ENCODE results near the gene CTCFL.

The CTCFL gene

DNA sequence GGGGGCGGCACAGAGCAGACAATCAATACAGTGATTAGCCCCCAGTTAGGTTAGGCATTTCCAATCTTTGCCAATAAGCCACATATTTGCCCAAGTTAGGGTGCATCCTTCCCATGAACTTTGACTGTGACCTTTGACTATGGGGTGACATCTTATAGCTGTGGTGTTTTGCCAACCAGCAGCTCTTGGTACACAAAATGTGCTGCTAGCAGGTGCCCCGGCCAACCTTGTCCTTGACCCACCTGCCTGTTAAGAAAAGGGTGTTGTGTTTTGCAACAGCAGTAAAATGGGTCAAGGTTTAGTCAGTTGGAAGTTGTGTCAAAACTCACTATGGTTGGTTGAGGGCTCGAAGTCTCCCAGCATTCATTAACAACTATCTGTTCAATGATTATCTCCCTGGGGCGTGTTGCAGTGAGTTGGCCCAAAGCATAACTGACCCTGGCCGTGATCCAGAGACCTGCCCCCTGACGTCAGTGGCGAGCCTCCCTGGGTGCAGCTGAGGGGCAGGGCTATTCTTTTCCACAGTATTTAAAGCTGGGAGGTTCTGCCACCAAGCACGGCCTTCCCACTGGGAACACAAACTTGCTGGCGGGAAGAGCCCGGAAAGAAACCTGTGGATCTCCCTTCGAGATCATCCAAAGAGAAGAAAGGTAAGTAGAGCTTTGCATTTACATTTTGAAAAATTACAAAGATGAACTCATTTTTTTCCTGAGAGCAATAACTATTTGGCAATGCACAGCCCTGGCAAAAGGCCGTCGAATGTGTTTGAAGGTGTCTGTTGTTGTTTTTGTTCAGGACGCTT, 35.8 kb upstream of the CTCFL start, which contains the start of gene PCK1:
PCK1 (plus strand) TSS at position 557 of the 802 bp plus-strand sequence. CDS start 302 bp downstream, outside the sequence.
- no peak for DNase-seq (ENCODE audit: low read depth)

GRCh38 chr20:57559658-57560553, 35.0 kb upstream of the CTCFL start:
- no peak for DNase-seq (ENCODE audit: low read depth)

GRCh38 chr20:57559289-57559634, 34.3 kb upstream of the CTCFL start:
- DNase-seq (ENCODE audit: low read depth) = no peak

DNA sequence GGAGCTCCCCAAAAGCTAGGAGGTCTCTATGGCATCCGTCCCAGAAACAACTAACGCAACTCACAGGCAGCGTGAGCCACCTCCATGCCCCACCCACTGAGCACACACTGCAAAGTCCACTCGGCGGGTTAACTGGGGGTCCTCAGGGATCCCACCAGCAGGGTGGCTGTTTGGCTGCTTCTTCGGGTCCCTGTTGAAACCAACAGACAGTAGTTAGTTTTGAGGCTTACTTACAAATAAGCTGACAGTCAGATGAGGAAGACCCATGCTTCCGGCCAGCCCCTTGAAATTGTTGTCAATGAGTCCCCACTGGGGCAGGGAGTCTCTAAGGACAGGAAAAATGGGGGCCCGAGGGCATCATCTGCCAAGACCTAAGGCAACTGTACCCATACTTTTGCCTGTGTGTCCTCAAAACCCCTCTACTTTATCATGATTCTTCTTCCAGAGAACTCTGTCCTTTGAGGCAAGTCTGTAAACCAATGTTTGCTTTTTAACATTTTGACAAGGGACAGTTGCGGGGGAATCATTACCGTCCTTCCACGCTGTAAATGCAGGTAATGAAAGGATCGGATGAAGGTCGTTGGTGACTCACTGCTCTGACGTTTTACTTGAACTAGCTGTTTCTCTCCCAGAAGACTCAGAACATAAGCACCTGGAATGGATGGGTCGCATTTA, 33.8 kb upstream of the CTCFL start:
- no peak for DNase-seq (ENCODE audit: low read depth)

DNA sequence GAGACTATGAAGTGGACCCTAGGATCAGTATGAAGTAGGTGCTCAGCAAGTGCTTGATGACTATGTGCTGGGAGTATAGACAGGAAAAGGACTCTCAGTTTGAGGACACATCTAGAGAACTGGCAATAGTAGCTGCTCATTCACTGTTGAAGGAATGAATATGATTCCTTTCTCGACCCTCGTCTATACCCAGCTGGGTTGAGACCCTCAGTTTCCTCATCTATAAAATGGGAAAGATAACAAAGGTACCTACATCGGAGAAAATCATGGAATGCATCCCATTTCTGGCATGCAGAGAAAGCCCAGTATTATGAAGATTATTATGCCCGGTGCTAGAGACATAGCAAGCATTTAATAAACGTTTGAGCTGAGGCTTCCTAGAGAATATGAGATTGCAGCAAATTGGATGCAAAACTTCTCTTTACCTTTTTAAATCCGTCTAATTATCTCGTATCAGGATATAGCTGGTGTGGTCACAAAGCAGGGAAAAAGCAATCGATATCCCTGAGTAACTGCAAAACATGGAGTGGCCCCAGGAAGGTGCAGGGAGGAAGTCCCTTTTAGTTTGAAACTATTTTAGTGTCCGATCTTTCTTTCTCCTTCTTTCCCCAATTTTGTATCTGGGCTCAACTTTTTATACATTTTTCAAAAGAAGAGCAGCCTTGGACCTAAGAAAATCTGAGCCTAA, 33.1 kb upstream of the CTCFL start:
- DNase-seq (ENCODE audit: low read depth) = no peak

- DNase-seq (ENCODE audit: low read depth) = no peak
Observed at GRCh38 chr20:57556980-57557274, 32.0 kb upstream of the CTCFL start.

DNA sequence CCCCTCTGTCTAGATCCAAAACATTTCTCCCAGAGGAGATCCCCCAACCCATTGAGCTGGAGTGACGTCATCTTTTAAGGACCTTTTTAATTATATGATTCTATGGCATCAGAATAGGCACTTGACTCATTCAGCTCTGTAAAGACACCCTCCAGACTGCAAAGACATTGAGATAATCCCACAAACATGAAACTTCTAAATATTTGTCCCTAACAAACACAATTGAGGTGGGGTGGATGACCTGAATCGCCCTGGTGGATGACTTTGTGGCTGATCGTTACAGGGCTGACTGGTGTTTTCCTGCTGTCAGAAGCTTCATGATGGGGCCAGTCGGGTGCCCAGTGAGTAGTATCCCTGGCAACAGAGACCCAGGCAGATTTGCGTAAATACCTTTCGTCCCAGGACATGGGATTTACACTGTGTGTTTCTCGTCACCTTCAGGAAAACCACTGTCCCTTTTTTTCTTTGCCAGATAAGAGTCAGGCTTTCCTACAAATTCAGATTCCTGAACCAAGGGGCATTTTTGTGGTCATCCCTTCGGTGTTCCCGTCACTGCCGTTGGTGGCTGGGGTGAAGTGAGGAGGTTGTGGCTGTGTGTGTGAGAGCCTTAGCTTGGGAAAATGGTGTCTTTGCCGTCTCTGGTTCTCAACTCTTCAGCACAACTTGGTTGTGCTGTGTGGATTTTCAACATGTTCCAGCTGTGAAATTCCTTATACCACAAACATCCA, 30.7 kb upstream of the CTCFL start:
- no peak for DNase-seq (ENCODE audit: low read depth)

- DNase-seq (ENCODE audit: low read depth) = no peak
Observed at GRCh38 chr20:57553376-57554018, 28.6 kb upstream of the CTCFL start.

DNA sequence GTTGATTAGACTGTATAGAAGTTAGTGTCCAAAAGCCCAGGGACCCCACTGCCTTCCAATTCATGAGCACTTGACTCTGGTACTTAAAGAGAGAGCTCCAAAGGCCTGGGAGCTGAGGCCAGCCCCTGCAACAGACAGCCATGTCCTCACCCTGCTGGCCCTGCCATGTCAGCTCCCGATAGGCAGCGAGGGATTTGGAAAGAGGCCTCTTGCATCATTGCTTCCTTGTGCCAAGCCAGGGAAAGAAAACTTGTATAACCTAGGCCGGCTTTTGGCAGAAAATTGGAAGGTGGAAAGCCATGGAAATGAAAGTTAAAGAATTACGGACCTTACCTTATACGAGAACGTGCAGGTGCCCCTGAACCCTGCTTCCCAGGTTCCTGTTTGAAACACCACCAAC, 27.5 kb upstream of the CTCFL start:
- no peak for DNase-seq (ENCODE audit: low read depth)

GRCh38 chr20:57548177-57549058, 23.5 kb upstream of the CTCFL start:
- DNase-seq (ENCODE audit: low read depth) = no peak

DNA sequence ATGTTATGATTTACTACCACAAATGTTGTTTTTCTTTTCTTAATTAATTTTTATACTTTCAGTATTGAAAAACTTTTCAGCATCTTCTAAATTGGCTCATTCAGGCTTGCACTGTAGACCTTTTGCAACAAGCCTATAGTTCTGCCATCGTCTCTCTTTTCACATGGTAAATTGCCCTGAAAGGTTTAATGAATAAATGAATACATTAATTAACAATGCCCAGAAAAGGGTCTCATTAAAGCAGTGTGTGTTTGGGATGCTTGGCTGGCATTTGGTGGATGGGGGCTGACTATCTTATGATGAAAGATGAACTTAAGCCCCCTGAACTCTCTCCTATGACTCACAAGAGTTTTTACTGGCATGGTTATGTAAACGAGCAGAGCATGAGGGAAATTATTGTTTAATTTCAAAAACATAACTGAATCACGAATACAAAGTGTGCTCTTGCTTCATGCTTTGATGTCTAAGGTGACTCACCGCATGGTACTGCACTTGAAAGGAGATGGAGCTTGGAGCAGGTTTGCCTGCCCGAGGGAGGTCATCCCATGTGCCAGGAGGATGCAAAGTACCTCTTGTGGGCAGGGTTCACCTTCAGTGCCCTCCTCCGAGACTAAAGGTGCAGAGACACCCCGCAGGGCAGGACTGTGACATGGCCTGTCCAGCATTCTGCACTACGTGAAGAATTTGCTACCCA, 22.2 kb upstream of the CTCFL start:
- no peak for DNase-seq (ENCODE audit: low read depth)

DNA sequence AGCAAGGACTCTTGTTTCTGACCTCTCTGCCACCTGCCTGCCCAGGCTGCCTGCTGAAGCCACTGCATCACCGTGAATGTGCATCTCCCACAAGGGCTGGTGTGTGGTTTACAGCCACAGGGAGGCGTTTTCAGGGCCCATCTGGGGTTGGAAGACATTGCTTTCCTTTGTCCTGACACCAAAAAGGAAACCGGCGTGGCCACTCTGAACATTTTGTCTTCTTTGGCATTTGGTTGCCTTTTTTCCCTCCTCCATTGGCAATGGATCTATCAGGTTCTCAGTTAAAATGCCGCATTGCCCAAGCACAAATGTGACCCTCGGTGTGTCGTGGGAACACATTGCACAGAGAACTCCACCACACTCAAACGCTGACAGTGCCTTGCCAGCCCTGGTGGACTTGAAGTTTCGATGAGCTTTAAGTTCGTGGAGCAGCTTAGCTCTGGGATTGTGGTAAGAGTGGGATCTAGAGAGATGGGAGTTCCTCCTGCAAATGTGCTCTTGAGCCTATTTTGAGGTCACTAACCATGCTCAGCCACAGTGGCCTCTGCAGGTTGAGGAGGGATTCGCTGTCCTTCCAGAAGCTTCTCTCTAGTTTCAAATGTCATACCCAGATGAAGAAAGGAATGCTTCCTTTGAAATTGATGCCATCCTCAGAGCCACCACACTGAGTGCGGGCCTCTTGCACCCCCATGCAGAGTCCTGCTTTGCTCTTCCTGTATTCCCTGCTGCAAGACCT, 21.2 kb upstream of the CTCFL start:
- DNase-seq (ENCODE audit: low read depth) = no peak

DNA sequence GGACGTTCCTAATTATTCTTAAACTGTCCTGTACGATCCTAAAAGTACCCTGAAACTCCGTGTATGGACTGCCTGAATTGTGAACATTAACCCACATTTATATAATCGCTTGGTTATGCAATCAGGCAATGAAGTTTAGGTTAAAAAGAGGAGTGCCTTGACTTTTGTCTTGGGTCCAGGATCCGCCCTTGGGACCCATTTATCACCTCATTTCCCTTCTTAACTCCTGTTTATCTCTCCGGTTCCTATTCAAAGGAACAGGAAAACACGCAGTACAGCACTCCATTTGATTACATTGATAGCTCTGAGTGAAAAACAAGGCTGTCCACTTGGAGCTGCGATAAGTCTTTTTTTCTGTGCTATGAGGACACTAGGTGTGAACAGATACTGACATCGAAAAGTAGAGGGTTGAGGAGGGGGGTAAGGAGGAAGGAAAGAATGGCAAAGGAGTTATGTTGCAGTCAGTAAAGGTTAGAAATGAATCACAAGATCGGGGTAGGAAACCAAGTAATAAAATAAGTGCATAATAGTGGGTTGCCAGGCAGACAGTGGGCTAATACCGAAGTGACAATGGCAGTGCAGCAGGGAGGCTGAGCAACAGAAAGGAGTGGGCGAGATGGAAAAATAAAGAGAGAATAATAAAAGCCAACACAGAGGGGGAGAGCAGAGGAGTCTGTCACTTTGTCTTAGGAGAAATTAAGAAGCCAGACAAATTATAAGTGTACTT, 20.1 kb upstream of the CTCFL start:
- DNase-seq (ENCODE audit: low read depth) = no peak

- no peak for DNase-seq (ENCODE audit: low read depth)
Observed at GRCh38 chr20:57543754-57544153, 18.8 kb upstream of the CTCFL start.

- DNase-seq (ENCODE audit: low read depth) = no peak
Observed at GRCh38 chr20:57540890-57541580, 16.1 kb upstream of the CTCFL start.

DNA sequence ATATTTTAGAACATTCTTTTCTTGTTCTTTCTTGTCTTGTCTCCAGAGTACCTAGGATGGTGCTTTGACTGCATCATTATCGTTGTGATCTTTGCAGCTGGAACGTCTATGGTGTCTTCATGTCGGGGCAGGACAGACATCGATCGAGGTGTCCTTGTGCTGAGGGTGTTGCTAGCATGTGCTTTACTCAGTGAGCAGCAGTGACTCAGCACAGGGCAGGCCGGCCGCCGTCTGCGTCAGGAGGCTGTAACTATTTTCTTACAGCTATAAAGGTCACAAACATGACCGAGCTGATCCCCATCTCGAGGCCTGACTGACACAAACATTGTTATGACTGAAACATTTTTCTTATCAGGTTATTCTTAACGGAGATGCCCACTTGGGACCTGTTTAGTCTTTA, 14.9 kb upstream of the CTCFL start:
- no peak for DNase-seq (ENCODE audit: low read depth)

GRCh38 chr20:57537822-57538221, 12.9 kb upstream of the CTCFL start:
- DNase-seq (ENCODE audit: low read depth) = no peak

Data from stimulated activated CD8-positive, alpha-beta memory T cell treated with anti-CD3 and anti-CD28 coated beads, Interleukin-15, amount 100 ng/mL, for 24 hours (primary cell).